HCT116 (cell line): ENCODE measurements around the gene LYRM1. TPM values are rescaled to one million over a fixed set of nuclear protein-coding genes. Genes with fewer than 3 reads are reported as not detected.

ENCODE experiments used
- ATAC-seq: fragments of 200-7000 bp; cut with Tn5 transposase; 2 replicates; pipeline ENCODE4 v1.9.1; 2020; ENCODE audit warnings: mild to moderate bottlenecking, moderate library complexity
- BruUV-seq: library from RNA; stranded (reverse); fragments of 400-500 nt; replicated peaks from 2 replicates; lab custom pipeline; 2021; lab: Mats Ljungman, UMichigan
- CTCF ChIA-PET: fragments of 300-600 bp; sonication (Branson Sonifier 250); formaldehyde crosslinking; loops from one replicate; lab custom pipeline; 2021; ENCODE audit warnings: antibody characterized with exemption; lab: Charles Lee
- POLR2A ChIA-PET: fragments of 300-600, 350-600 bp; sonication (Branson Sonifier 250); formaldehyde crosslinking; loops from one replicate; lab custom pipeline; 2021; ENCODE audit warnings: antibody characterized with exemption; lab: Charles Lee
- RAD21 ChIA-PET, 2 experiments: fragments of 300-600 bp; sonication (Branson Sonifier 250); formaldehyde crosslinking; loops; one replicate each; lab custom pipeline; 2023; ENCODE audit warnings: low total read pairs in 2 of 2; ENCODE audit not compliant: uncharacterized antibody in 2 of 2, unreplicated experiment in 2 of 2, low non-redundant PET in 1 of 2; lab: Charles Lee
- DNase-seq: peaks from one replicate; pipeline ENCODE4 v3.0.0-alpha.2; 2010; ENCODE audit warnings: low read depth, low spot score
- H2AFZ ChIP-seq: fragments of 200-600 bp; shearing (Covaris generic), sonication (generic); 2 replicates; pipeline ENCODE4 v1.6.1; 2017; ENCODE audit warnings: low read depth, mixed run types, mixed read lengths, antibody characterized with exemption, low read length; ENCODE audit not compliant: poor library complexity, severe bottlenecking
- H3K27ac ChIP-seq: 2 replicates; pipeline ENCODE4 v1.5.1; 2012; ENCODE audit warnings: low read depth, low read length
- H3K27me3 ChIP-seq: fragments of 200-600 bp; sonication (generic); 2 replicates; pipeline ENCODE4 v1.6.1; 2016; ENCODE audit warnings: mixed run types, low read length, mixed read lengths; ENCODE audit not compliant: insufficient read depth
- H3K36me3 ChIP-seq, 2 experiments: fragments of 200-500 bp in 1 of 2; fragments of 200-600 bp in 1 of 2; sonication (Bioruptor generic) in 1 of 2; sonication (generic) in 1 of 2; 2 replicates each; pipeline versions ENCODE4 v1.5.1 to v1.6.1; 2014 to 2016; ENCODE audit warnings: low read length in 2 of 2, inconsistent platforms in 1 of 2, mixed read lengths in 1 of 2, mixed run types in 1 of 2; ENCODE audit not compliant: insufficient read depth in 2 of 2, control insufficient read depth in 1 of 2
- H3K4me1 ChIP-seq, 2 experiments: fragments of 200-600 bp in 1 of 2; sonication (generic) in 1 of 2; 2 replicates each; pipeline versions ENCODE4 v1.5.1 to v1.6.1; 2012 to 2017; ENCODE audit warnings: low read length in 2 of 2, inconsistent platforms in 1 of 2, mild to moderate bottlenecking in 1 of 2, mixed read lengths in 1 of 2, mixed run types in 1 of 2, moderate library complexity in 1 of 2; ENCODE audit not compliant: insufficient read depth in 2 of 2, control insufficient read depth in 1 of 2
- H3K4me2 ChIP-seq: fragments of 200-600 bp; sonication (generic); 2 replicates; pipeline ENCODE4 v1.6.1; 2017; ENCODE audit warnings: mixed run types, low read length, mixed read lengths
- H3K4me3 ChIP-seq, 2 experiments: fragments of 200-600 bp in 1 of 2; sonication (generic) in 1 of 2; replicated peaks in 1 of 2; 2 replicates each; pipeline ENCODE4 v1.5.1; 2011 to 2016; ENCODE audit warnings: low read length in 2 of 2, control low read depth in 1 of 2, low read depth in 1 of 2, mild to moderate bottlenecking in 1 of 2, mixed read lengths in 1 of 2, mixed run types in 1 of 2
- H3K79me2 ChIP-seq: fragments of 200-600 bp; sonication (generic); 2 replicates; pipeline ENCODE4 v1.6.1; 2017; ENCODE audit warnings: mild to moderate bottlenecking, mixed run types, low read length, moderate library complexity, mixed read lengths; ENCODE audit not compliant: insufficient read depth
- H3K9ac ChIP-seq: fragments of 200-600 bp; sonication (generic); 2 replicates; pipeline ENCODE4 v1.6.1; 2016; ENCODE audit warnings: low read length, mixed read lengths
- H3K9me2 ChIP-seq: fragments of 200-600 bp; sonication (generic), shearing (Covaris generic); 2 replicates; pipeline ENCODE4 v1.6.1; 2017; ENCODE audit warnings: mixed run types, mild to moderate bottlenecking, moderate library complexity; ENCODE audit not compliant: insufficient read depth
- H3K9me3 ChIP-seq, 2 experiments: fragments of 200-500 bp in 1 of 2; fragments of 200-600 bp in 1 of 2; sonication (Bioruptor generic) in 1 of 2; sonication (generic) in 1 of 2; 2 replicates each; pipeline ENCODE4 v1.6.1; 2014 to 2017; ENCODE audit warnings: low read length in 2 of 2, mixed read lengths in 2 of 2, inconsistent platforms in 1 of 2, low read depth in 1 of 2, mild to moderate bottlenecking in 1 of 2, mixed run types in 1 of 2, moderate library complexity in 1 of 2; ENCODE audit not compliant: control insufficient read depth in 1 of 2, insufficient read depth in 1 of 2
- H4K20me1 ChIP-seq: fragments of 200-600 bp; sonication (generic), shearing (Covaris generic); 2 replicates; pipeline ENCODE4 v1.6.1; 2017; ENCODE audit warnings: mixed run types, mild to moderate bottlenecking, moderate library complexity; ENCODE audit not compliant: insufficient read depth
- CEBPB ChIP-seq: IDR thresholded peaks from 2 replicates; pipeline ENCODE4 v1.6.1; 2012; ENCODE audit warnings: low read depth
- ELF1 ChIP-seq: IDR thresholded peaks from 2 replicates; pipeline ENCODE4 v1.6.1; 2012; ENCODE audit warnings: low read depth, borderline replicate concordance
- EZH2phosphoT487 ChIP-seq: fragments of 200-600 bp; IDR thresholded peaks from 2 replicates; pipeline ENCODE4 v1.6.1; 2018; ENCODE audit warnings: antibody characterized with exemption, borderline replicate concordance
- FOSL1 ChIP-seq: IDR thresholded peaks from 2 replicates; pipeline ENCODE4 v1.6.1; 2012; ENCODE audit warnings: low read depth
- JUND ChIP-seq: IDR thresholded peaks from 2 replicates; pipeline ENCODE4 v1.6.1; 2012
- MAX ChIP-seq: IDR thresholded peaks from 2 replicates; pipeline ENCODE4 v1.6.1; 2012
- POLR2A ChIP-seq: IDR thresholded peaks from 2 replicates; pipeline ENCODE4 v1.7.0; 2011; ENCODE audit warnings: borderline replicate concordance; ENCODE audit not compliant: insufficient read depth, insufficient read length; ENCODE audit errors: extremely low read depth
- RAD21 ChIP-seq: IDR thresholded peaks from 2 replicates; pipeline ENCODE4 v1.6.1; 2012; ENCODE audit warnings: low read depth, mild to moderate bottlenecking
- SP1 ChIP-seq: IDR thresholded peaks from 2 replicates; pipeline ENCODE4 v1.6.1; 2012; ENCODE audit warnings: low read depth
- ZBTB33 ChIP-seq: IDR thresholded peaks from 2 replicates; pipeline ENCODE4 v1.6.1; 2011; ENCODE audit warnings: mild to moderate bottlenecking, low read length, moderate library complexity; ENCODE audit not compliant: insufficient replicate concordance; ENCODE audit errors: extremely low read depth
- ZNF274 ChIP-seq: fragments of 200-500 bp; sonication (Bioruptor generic); IDR thresholded peaks from 2 replicates; pipeline ENCODE4 v1.6.1; 2014; ENCODE audit warnings: mild to moderate bottlenecking, low read depth, low read length, inconsistent platforms
- intact Hi-C: fragments of 100-400 bp; cut with micrococcal nuclease; formaldehyde crosslinking; loops from 2 replicates; pipeline ENCODE4 v1.10.0; 2022
- total RNA-seq: library from RNA; stranded (reverse); gene quantifications from one replicate; pipeline ENCODE4 v1.2.1, GENCODE V29; 2021; ENCODE audit not compliant: unreplicated experiment
- TF ChIP-seq, protein P1 (sequence below): IDR thresholded peaks from 2 replicates; pipeline ENCODE4 v1.6.1; 2012; ENCODE audit warnings: low read depth

Gene LYRM1
- total RNA-seq, 1 experiment from 2014 or later: 26.7 TPM

- H3K9ac ChIP-seq: no peak overlapping the region
- H3K36me3 ChIP-seq: no peaks in the 10 kb centered on the region
- no peaks in the 10 kb centered on the region for H3K9me3 ChIP-seq
- H3K9me2 ChIP-seq: no peaks in the 10 kb centered on the region
- ChIA-PET CTCF (no interaction called here), POLR2A (no interaction called here), RAD21 (no interaction called here)
- TF ChIP-seq FOSL1 (no peak), ZNF274 (no peak), JUND (no peak)
- TF ChIP-seq, protein P1, sequence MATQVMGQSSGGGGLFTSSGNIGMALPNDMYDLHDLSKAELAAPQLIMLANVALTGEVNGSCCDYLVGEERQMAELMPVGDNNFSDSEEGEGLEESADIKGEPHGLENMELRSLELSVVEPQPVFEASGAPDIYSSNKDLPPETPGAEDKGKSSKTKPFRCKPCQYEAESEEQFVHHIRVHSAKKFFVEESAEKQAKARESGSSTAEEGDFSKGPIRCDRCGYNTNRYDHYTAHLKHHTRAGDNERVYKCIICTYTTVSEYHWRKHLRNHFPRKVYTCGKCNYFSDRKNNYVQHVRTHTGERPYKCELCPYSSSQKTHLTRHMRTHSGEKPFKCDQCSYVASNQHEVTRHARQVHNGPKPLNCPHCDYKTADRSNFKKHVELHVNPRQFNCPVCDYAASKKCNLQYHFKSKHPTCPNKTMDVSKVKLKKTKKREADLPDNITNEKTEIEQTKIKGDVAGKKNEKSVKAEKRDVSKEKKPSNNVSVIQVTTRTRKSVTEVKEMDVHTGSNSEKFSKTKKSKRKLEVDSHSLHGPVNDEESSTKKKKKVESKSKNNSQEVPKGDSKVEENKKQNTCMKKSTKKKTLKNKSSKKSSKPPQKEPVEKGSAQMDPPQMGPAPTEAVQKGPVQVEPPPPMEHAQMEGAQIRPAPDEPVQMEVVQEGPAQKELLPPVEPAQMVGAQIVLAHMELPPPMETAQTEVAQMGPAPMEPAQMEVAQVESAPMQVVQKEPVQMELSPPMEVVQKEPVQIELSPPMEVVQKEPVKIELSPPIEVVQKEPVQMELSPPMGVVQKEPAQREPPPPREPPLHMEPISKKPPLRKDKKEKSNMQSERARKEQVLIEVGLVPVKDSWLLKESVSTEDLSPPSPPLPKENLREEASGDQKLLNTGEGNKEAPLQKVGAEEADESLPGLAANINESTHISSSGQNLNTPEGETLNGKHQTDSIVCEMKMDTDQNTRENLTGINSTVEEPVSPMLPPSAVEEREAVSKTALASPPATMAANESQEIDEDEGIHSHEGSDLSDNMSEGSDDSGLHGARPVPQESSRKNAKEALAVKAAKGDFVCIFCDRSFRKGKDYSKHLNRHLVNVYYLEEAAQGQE: no peak
- DNase-seq (no peak), ATAC-seq (no peak)
- no peaks in the 10 kb centered on the region for H4K20me1 ChIP-seq
- intact Hi-C loops: no loop called here
- H3K4me1 ChIP-seq: peaks cover 3 to 18% of the 10 kb centered on the region in 2 experiments; a peak in 3 of 4 replicates
- H3K4me2 ChIP-seq: no peak overlapping the region
- H3K79me2 ChIP-seq: no peaks in the 10 kb centered on the region
- no peak overlapping the region for H3K4me3 ChIP-seq
- no peaks in the 10 kb centered on the region for H3K27me3 ChIP-seq
- H2AFZ ChIP-seq: no peak overlapping the region
- no TSS peak for BruUV-seq
- no peak overlapping the region for H3K27ac ChIP-seq
Observed at GRCh38 chr16:20939611-20940010, 39.0 kb downstream of the LYRM1 start.

GRCh38 chr16:20940871-20941635, 40.5 kb downstream of the LYRM1 start:
- intact Hi-C loops: no loop called here
- Histone ChIP-seq H3K36me3 (no peaks in the 10 kb centered on the region), H3K4me1 (peaks cover 3 to 18% of the 10 kb centered on the region in 2 experiments; a peak in 3 of 4 replicates), H3K27me3 (no peaks in the 10 kb centered on the region), H4K20me1 (no peaks in the 10 kb centered on the region), H3K4me2 (no peak overlapping the region), H3K79me2 (no peaks in the 10 kb centered on the region), H2AFZ (no peak overlapping the region), H3K27ac (no peak overlapping the region), H3K9me3 (no peaks in the 10 kb centered on the region), H3K9ac (no peak overlapping the region), H3K4me3 (no peak overlapping the region), H3K9me2 (no peaks in the 10 kb centered on the region)
- CTCF ChIA-PET: no interaction called here
- ATAC-seq: no peak
- POLR2A ChIA-PET: no interaction called here
- DNase-seq: no peak
- RAD21 ChIA-PET: no interaction called here
- no peak for TF ChIP-seq MAX
- TF ChIP-seq ZBTB33: no peak
- no peak for TF ChIP-seq ELF1
- TF ChIP-seq SP1: no peak
- no peak for TF ChIP-seq CEBPB
- no peak for TF ChIP-seq POLR2A
- TF ChIP-seq RAD21: no peak
- no peak for TF ChIP-seq EZH2phosphoT487
- TF ChIP-seq ZNF274: no peak
- no TSS peak for BruUV-seq
